ENCODE measurements around the gene CFH.

Gene CFH

DNA sequence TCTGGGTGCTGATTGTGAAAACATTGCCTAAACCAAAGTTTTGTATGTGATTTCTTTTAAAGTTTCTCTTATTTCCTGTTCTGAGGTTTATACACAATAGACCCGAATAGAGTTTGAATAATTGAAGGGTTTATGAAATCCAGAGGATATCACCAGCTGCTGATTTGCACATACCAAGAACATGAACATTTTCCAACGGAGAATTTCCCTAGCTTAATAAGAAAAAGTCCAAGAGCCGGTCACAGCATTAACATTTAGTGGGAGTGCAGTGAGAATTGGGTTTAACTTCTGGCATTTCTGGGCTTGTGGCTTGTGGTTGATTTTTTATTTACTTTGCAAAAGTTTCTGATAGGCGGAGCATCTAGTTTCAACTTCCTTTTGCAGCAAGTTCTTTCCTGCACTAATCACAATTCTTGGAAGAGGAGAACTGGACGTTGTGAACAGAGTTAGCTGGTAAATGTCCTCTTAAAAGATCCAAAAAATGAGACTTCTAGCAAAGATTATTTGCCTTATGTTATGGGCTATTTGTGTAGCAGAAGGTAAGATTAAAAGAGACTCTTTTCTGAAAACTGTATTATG, at the start of gene CFH:
CFH (plus strand) TSS at position 407 of the 579 bp plus-strand sequence; CDS start at position 482, 75 bp downstream.
- Histone ChIP-seq H3K9ac (ENCODE audit: insufficient read length) (peak within 1 kb of the TSS; percentile 60), H3K36me3 (ENCODE audit: insufficient read depth, low read length) (no peaks in the 10 kb centered on the region), H3K27ac (peak within 1 kb of the TSS; percentile 72), H3K4me3 (peak within 1 kb of the TSS; percentile 77), H3K9me3 (ENCODE audit: low read depth, low read length) (no peaks in the 10 kb centered on the region)
- DNase-seq (ENCODE audit: low read depth, low spot score): peak; percentile 86
- no peak for TF ChIP-seq EZH2 (IDR thresholded peaks at IDR 0.05)
- peak; percentile 12 for TF ChIP-seq FOXP2 (optimal IDR thresholded peaks at IDR 0.05; ENCODE audit: control extremely low read depth, extremely low read length, insufficient read depth)
- TF ChIP-seq POLR2AphosphoS5 (IDR thresholded peaks at IDR 0.05; ENCODE audit: borderline replicate concordance, low read depth, low read length): no peak; the same call in 1 of the 2 replicates

DNA sequence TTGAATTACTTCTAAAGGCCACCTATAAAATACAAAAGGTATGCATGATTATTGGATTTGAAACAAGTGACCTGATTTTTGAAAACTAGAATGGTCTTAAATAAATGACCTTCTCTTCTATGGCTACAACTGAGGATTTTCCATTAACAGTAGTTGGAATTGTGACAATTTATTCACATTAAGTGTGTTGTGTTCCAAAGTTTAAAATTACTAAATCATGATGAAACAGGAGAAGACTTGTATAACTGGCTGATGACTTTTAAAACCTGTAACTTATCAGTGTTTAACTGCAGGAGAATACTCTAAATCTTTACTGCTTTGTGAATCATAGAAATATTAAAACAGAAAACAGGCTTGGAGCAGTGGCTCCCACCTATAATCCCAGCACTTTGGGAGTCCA, 48.2 kb upstream of the CFH start:
- TF ChIP-seq FOXP2 (optimal IDR thresholded peaks at IDR 0.05; ENCODE audit: control extremely low read depth, extremely low read length, insufficient read depth) (no peak), POLR2AphosphoS5 (IDR thresholded peaks at IDR 0.05; ENCODE audit: borderline replicate concordance, low read depth, low read length) (no peak), EZH2 (IDR thresholded peaks at IDR 0.05) (no peak)
- DNase-seq (ENCODE audit: low read depth, low spot score): no peak
- H3K4me3 ChIP-seq: no peak overlapping the region
- no peaks in the 10 kb centered on the region for H3K36me3 ChIP-seq (ENCODE audit: insufficient read depth, low read length)
- no peaks in the 10 kb centered on the region for H3K9me3 ChIP-seq (ENCODE audit: low read depth, low read length)
- H3K27ac ChIP-seq: no peak overlapping the region
- H3K9ac ChIP-seq (ENCODE audit: insufficient read length): no peak overlapping the region

DNA sequence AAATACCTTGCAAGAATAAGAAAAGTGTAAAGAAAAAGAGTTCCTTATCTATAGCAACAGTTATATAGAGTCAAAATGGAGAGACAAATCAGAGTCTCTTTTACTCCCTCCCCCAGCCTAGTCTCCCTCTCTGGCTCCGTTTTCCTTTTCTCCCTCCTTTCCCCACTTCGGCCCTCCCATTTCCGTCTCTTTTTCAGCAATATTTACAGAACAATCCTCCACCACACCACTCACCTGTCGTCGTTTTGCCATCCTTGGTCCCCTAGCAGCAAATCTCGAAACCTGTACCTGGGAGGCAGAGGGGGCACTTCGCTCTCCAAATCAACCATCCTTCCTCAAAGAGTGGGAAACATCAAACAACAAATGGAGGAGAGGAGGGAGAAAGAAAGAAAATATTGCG, 43.9 kb upstream of the CFH start:
- Histone ChIP-seq H3K9ac (ENCODE audit: insufficient read length) (no peak overlapping the region), H3K9me3 (ENCODE audit: low read depth, low read length) (no peaks in the 10 kb centered on the region), H3K27ac (no peak overlapping the region), H3K4me3 (peak overlapping the region; percentile 71), H3K36me3 (ENCODE audit: insufficient read depth, low read length) (no peaks in the 10 kb centered on the region)
- TF ChIP-seq FOXP2 (optimal IDR thresholded peaks at IDR 0.05; ENCODE audit: control extremely low read depth, extremely low read length, insufficient read depth) (no peak), POLR2AphosphoS5 (IDR thresholded peaks at IDR 0.05; ENCODE audit: borderline replicate concordance, low read depth, low read length) (no peak), EZH2 (IDR thresholded peaks at IDR 0.05) (no peak)
- DNase-seq (ENCODE audit: low read depth, low spot score): no peak

DNA sequence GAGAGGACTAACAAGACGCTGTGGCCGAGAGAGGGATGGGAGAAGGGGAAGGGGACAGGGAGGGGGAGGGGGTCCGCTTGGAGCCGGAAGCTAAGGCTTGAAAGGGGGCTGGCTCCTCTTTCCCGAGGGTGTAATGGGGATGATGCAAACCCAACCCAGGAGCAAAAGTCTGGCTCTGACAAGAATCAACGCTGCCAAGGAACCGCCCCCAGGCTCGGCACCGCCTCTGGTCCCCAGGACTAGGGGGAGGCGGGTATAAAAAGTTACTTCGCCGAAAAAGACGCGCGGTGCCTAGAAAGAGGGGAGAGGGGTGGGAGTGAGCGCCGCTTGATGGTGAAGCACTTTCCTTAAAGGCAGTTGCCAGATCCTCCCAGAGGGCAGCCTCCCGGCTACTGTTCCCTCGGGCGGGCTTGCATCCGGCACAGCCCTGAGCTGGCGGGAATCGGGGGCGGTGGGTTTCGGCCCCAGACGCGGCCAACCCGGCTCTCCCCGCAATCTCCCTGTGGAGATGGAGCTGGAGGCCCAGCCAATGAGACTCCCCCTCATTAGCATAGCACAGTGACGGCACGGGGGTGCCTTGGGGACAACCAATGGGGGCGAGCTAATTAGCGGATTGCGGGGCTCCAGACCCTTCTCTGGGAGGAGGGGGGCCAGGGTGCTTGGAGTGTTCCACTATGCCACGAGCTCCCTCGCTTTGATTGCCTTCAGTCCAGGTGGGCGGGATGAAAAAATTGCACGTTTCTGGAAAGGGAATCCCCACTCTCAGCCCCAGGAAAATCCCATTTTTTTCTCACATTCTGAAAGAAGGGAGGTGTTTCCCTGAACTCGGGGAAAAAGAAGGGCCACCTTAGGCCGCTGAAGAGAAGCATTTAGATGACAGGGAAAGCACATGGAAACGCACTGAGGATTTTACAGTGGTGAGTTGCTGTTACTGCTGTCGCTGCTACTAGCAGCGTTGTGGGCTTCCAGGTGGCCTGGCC, 43.2 kb upstream of the CFH start, which contains the start of gene KCNT2:
KCNT2 (minus strand) TSS at position 51 of the 980 bp plus-strand sequence. CDS start 131 bp downstream, outside the sequence.
- Histone ChIP-seq H3K4me3 (peak within 1 kb of the TSS; percentile 71), H3K9ac (ENCODE audit: insufficient read length) (no peak within 1 kb of the TSS), H3K27ac (no peak within 1 kb of the TSS), H3K9me3 (ENCODE audit: low read depth, low read length) (no peaks in the 10 kb centered on the region), H3K36me3 (ENCODE audit: insufficient read depth, low read length) (no peaks in the 10 kb centered on the region)
- TF ChIP-seq EZH2 (IDR thresholded peaks at IDR 0.05) (no peak), POLR2AphosphoS5 (IDR thresholded peaks at IDR 0.05; ENCODE audit: borderline replicate concordance, low read depth, low read length) (no peak), FOXP2 (optimal IDR thresholded peaks at IDR 0.05; ENCODE audit: control extremely low read depth, extremely low read length, insufficient read depth) (no peak)
- no peak for DNase-seq (ENCODE audit: low read depth, low spot score)

DNA sequence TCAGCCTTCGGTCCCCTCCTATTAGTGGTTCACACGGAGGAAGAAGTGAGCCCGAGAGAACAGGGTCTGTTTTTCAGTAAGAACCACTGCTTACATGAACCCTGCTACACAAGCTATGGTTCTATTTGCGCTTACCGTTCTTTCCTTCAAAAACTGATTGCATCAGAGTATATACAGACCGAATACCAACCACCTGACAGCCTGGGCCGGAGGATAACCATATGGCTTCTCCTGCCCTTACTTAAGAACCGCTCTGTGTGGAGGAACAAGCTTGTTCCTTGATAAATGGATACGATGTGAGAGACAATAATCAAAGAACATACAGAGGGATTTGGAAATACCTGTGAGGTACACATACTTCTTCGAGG, 42.5 kb upstream of the CFH start:
- no peak overlapping the region for H3K9ac ChIP-seq (ENCODE audit: insufficient read length)
- no peak for TF ChIP-seq POLR2AphosphoS5 (IDR thresholded peaks at IDR 0.05; ENCODE audit: borderline replicate concordance, low read depth, low read length)
- TF ChIP-seq EZH2 (IDR thresholded peaks at IDR 0.05): no peak
- TF ChIP-seq FOXP2 (optimal IDR thresholded peaks at IDR 0.05; ENCODE audit: control extremely low read depth, extremely low read length, insufficient read depth): no peak
- no peak for DNase-seq (ENCODE audit: low read depth, low spot score)
- H3K36me3 ChIP-seq (ENCODE audit: insufficient read depth, low read length): no peaks in the 10 kb centered on the region
- no peak overlapping the region for H3K27ac ChIP-seq
- H3K9me3 ChIP-seq (ENCODE audit: low read depth, low read length): no peaks in the 10 kb centered on the region
- H3K4me3 ChIP-seq: no peak overlapping the region

DNA sequence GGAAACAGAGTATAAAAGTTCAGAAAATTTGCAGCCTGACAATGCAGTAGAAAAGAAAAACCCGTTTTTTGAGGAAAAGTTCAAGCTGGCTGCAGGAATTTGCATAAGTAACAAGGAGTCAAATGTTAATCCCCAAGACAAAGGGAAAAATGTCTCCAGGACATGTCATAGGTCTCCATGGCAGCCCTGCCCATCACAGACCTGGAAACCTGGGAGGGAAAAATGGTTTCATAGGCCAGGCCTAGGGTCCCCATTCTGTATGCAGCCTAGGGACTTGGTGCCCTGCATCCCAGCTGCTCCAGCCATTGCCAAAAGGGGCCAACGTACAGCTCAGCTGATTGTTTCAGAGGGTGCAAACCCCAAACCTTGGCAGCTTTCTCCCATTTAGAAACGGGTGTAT, 40.0 kb upstream of the CFH start:
- Histone ChIP-seq H3K4me3 (no peak overlapping the region), H3K36me3 (ENCODE audit: insufficient read depth, low read length) (no peaks in the 10 kb centered on the region), H3K27ac (no peak overlapping the region), H3K9me3 (ENCODE audit: low read depth, low read length) (no peaks in the 10 kb centered on the region), H3K9ac (ENCODE audit: insufficient read length) (no peak overlapping the region)
- DNase-seq (ENCODE audit: low read depth, low spot score): no peak
- TF ChIP-seq POLR2AphosphoS5 (IDR thresholded peaks at IDR 0.05; ENCODE audit: borderline replicate concordance, low read depth, low read length) (no peak), FOXP2 (optimal IDR thresholded peaks at IDR 0.05; ENCODE audit: control extremely low read depth, extremely low read length, insufficient read depth) (no peak), EZH2 (IDR thresholded peaks at IDR 0.05) (no peak)

DNA sequence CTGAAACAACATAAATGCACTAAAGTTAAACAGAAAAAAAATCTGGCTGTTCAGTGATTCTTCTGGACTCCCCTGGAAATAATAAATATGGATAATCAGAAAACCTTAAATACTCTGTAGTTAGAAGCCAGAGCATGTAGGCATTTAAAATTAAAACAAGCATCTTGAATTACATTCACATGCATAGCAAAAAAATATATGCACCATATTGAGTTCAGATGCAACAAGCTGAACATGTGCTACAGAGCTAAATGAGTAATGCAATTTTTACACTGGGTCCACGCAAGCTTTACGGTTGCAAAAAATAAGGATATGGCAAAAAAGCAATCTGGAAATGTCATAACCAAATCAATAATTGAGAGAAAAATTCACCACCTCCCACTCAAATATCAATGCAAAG, 32.1 kb upstream of the CFH start:
- no peak for DNase-seq (ENCODE audit: low read depth, low spot score)
- no peak overlapping the region for H3K4me3 ChIP-seq
- TF ChIP-seq EZH2 (IDR thresholded peaks at IDR 0.05): no peak
- no peak for TF ChIP-seq FOXP2 (optimal IDR thresholded peaks at IDR 0.05; ENCODE audit: control extremely low read depth, extremely low read length, insufficient read depth)
- no peak for TF ChIP-seq POLR2AphosphoS5 (IDR thresholded peaks at IDR 0.05; ENCODE audit: borderline replicate concordance, low read depth, low read length)
- H3K9ac ChIP-seq (ENCODE audit: insufficient read length): no peak overlapping the region
- H3K27ac ChIP-seq: no peak overlapping the region
- H3K36me3 ChIP-seq (ENCODE audit: insufficient read depth, low read length): no peaks in the 10 kb centered on the region
- H3K9me3 ChIP-seq (ENCODE audit: low read depth, low read length): no peaks in the 10 kb centered on the region

DNA sequence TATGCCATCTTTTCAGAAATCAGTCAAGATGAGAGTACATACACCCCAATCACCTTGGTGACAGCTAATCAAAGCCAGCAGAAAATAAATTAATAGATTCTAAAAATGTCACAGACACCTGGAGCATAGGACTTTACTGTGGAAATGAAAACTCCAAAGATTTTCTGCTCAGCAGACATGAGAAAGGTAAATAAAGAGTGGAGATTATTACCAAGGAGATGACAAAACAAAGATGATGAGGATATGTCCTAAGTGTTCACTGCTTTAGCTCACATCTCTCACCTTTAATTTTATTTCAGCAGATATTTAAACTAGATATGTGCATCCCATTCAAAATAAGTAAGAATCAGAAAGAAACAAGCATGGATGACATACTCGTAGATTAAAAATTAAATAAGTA, 28.8 kb upstream of the CFH start:
- no peak overlapping the region for H3K9ac ChIP-seq (ENCODE audit: insufficient read length)
- no peak overlapping the region for H3K4me3 ChIP-seq
- TF ChIP-seq FOXP2 (optimal IDR thresholded peaks at IDR 0.05; ENCODE audit: control extremely low read depth, extremely low read length, insufficient read depth) (no peak), EZH2 (IDR thresholded peaks at IDR 0.05) (no peak), POLR2AphosphoS5 (IDR thresholded peaks at IDR 0.05; ENCODE audit: borderline replicate concordance, low read depth, low read length) (no peak)
- H3K27ac ChIP-seq: no peak overlapping the region
- H3K9me3 ChIP-seq (ENCODE audit: low read depth, low read length): no peaks in the 10 kb centered on the region
- no peaks in the 10 kb centered on the region for H3K36me3 ChIP-seq (ENCODE audit: insufficient read depth, low read length)
- no peak for DNase-seq (ENCODE audit: low read depth, low spot score)
